IMR-90 (cell line): Measurements from ENCODE around the gene KCNK7. TPM values are rescaled to one million over a fixed set of nuclear protein-coding genes. Genes with fewer than 3 reads are reported as not detected.
A peak's percentile ranks its signal among the peaks of the same experiment; 100 is the strongest.

Experiments
- ATAC-seq: fragments of 200-7000 bp; cut with Tn5 transposase; 2 replicates; pipeline ENCODE4 v1.9.1; 2020; ENCODE audit warnings: low read depth, mild to moderate bottlenecking, moderate library complexity
- BruUV-seq: library from RNA; stranded (reverse); fragments of 400-500 nt; replicated peaks from 2 replicates; lab custom pipeline; 2021; lab: Mats Ljungman, UMichigan
- CTCF ChIA-PET: fragments of 300-600 bp; formaldehyde crosslinking; extraction: SDS; loops from one replicate; lab custom pipeline; 2021; ENCODE audit warnings: antibody characterized with exemption; lab: Yijun Ruan, JAX
- POLR2A ChIA-PET: fragments of 300-600 bp; sonication (Branson Sonifier 250); formaldehyde crosslinking; loops from one replicate; lab custom pipeline; 2022; ENCODE audit warnings: antibody characterized with exemption; ENCODE audit not compliant: unreplicated experiment; lab: Charles Lee
- DNase-seq: peaks from one replicate; pipeline ENCODE4 v3.0.0; 2013
- H2AFZ ChIP-seq: replicated peaks from 2 replicates; pipeline ENCODE3; 2013; ENCODE audit warnings: low read length, mild to moderate bottlenecking; ENCODE audit not compliant: poor library complexity
- H2AK5ac ChIP-seq: 2 replicates; pipeline ENCODE4 v1.6.1; 2013; ENCODE audit warnings: low read depth, low read length, inconsistent platforms
- H2AK9ac ChIP-seq: replicated peaks from 2 replicates; pipeline ENCODE3; 2013; ENCODE audit warnings: mild to moderate bottlenecking, low read depth, low read length, moderate library complexity; ENCODE audit not compliant: poor library complexity
- H2BK120ac ChIP-seq: 2 replicates; pipeline ENCODE4 v1.6.1; 2013; ENCODE audit warnings: low read depth, low read length, inconsistent platforms
- H2BK15ac ChIP-seq: 3 replicates; pipeline ENCODE4 v1.6.1; 2013; ENCODE audit warnings: low read depth, low read length, inconsistent platforms
- H2BK20ac ChIP-seq: 2 replicates; pipeline ENCODE4 v1.6.1; 2013; ENCODE audit warnings: low read depth, mild to moderate bottlenecking, inconsistent platforms, low read length, moderate library complexity
- H2BK5ac ChIP-seq: 2 replicates; pipeline ENCODE4 v1.6.1; 2013; ENCODE audit warnings: mild to moderate bottlenecking, low read depth, low read length, inconsistent platforms; ENCODE audit not compliant: poor library complexity, severe bottlenecking
- H3K14ac ChIP-seq: replicated peaks from 2 replicates; pipeline ENCODE4 v1.6.1; 2013; ENCODE audit warnings: low read depth, low read length, inconsistent platforms
- H3K18ac ChIP-seq: 2 replicates; pipeline ENCODE4 v1.6.1; 2013; ENCODE audit warnings: low read depth, low read length, control low read depth
- H3K23ac ChIP-seq: 2 replicates; pipeline ENCODE4 v1.6.1; 2013; ENCODE audit warnings: low read depth, low read length, inconsistent platforms
- H3K27ac ChIP-seq: 2 replicates; pipeline ENCODE4 v1.5.1; 2013; ENCODE audit warnings: mild to moderate bottlenecking, control low read depth, low read length; ENCODE audit not compliant: insufficient read depth
- H3K27me3 ChIP-seq: 2 replicates; pipeline ENCODE4 v1.6.1; 2013; ENCODE audit warnings: low read length; ENCODE audit not compliant: control insufficient read depth, insufficient read depth
- H3K36me3 ChIP-seq: 2 replicates; pipeline ENCODE4 v1.6.1; 2013; ENCODE audit warnings: low read length, mixed read lengths; ENCODE audit not compliant: control insufficient read depth, insufficient read depth
- H3K4ac ChIP-seq: 2 replicates; pipeline ENCODE4 v1.6.1; 2013; ENCODE audit warnings: low read depth, low read length, inconsistent platforms
- H3K4me1 ChIP-seq: 2 replicates; pipeline ENCODE4 v1.6.1; 2013; ENCODE audit warnings: low read length, mixed read lengths; ENCODE audit not compliant: control insufficient read depth, insufficient read depth
- H3K4me2 ChIP-seq: 2 replicates; pipeline ENCODE4 v1.6.1; 2013; ENCODE audit warnings: low read depth, mild to moderate bottlenecking, control low read depth, low read length, moderate library complexity
- H3K4me3 ChIP-seq: 2 replicates; pipeline ENCODE4 v1.5.1; 2013; ENCODE audit warnings: low read depth, mild to moderate bottlenecking, control low read depth, low read length, moderate library complexity; ENCODE audit not compliant: insufficient read depth
- H3K56ac ChIP-seq: 2 replicates; pipeline ENCODE4 v1.6.1; 2013; ENCODE audit warnings: low read length, inconsistent platforms; ENCODE audit not compliant: insufficient read depth; ENCODE audit errors: extremely low read depth
- H3K79me1 ChIP-seq, 2 experiments: 2 replicates each; pipeline ENCODE4 v1.6.1; 2013; ENCODE audit warnings: low read length in 2 of 2, inconsistent platforms in 1 of 2, low read depth in 1 of 2
- H3K9ac ChIP-seq: 2 replicates; pipeline ENCODE4 v1.6.1; 2013; ENCODE audit warnings: low read depth, low read length, control low read depth
- H3K9me1 ChIP-seq: 2 replicates; pipeline ENCODE4 v1.6.1; 2013; ENCODE audit warnings: low read length, inconsistent platforms; ENCODE audit not compliant: insufficient read depth
- H3K9me3 ChIP-seq: 2 replicates; pipeline ENCODE4 v1.6.1; 2013; ENCODE audit warnings: low read length; ENCODE audit not compliant: control insufficient read depth, insufficient read depth
- H4K20me1 ChIP-seq: 2 replicates; pipeline ENCODE4 v1.6.1; 2013; ENCODE audit warnings: low read length, inconsistent platforms; ENCODE audit not compliant: insufficient read depth
- H4K5ac ChIP-seq: 2 replicates; pipeline ENCODE4 v1.6.1; 2013; ENCODE audit warnings: mild to moderate bottlenecking, low read depth, low read length, control low read depth
- H4K8ac ChIP-seq, 2 experiments: 2 replicates each; pipeline ENCODE4 v1.6.1; 2013; ENCODE audit warnings: low read depth in 2 of 2, low read length in 2 of 2, control low read depth in 1 of 2, inconsistent platforms in 1 of 2
- H4K91ac ChIP-seq: 2 replicates; pipeline ENCODE4 v1.6.1; 2013; ENCODE audit warnings: low read depth, low read length, inconsistent platforms; ENCODE audit not compliant: insufficient read depth
- BHLHE40 ChIP-seq: fragments of 150-350 bp; IDR thresholded peaks from 2 replicates; pipeline ENCODE4 v1.6.1; 2016; ENCODE audit warnings: mild to moderate bottlenecking, low read depth, low read length
- CEBPB ChIP-seq: IDR thresholded peaks from 2 replicates; pipeline ENCODE4 v1.6.1; 2012; ENCODE audit warnings: low read depth, low read length, improper control_type of control experiment
- CHD1 ChIP-seq: IDR thresholded peaks from 2 replicates; pipeline ENCODE4 v1.6.1; 2012; ENCODE audit warnings: low read depth, low read length, improper control_type of control experiment
- MAZ ChIP-seq: IDR thresholded peaks from 2 replicates; pipeline ENCODE4 v1.6.1; 2012; ENCODE audit warnings: low read depth, mild to moderate bottlenecking, low read length, improper control_type of control experiment, moderate library complexity, borderline replicate concordance
- MXI1 ChIP-seq: IDR thresholded peaks from 2 replicates; pipeline ENCODE4 v1.6.1; 2012; ENCODE audit warnings: low read depth, mild to moderate bottlenecking, low read length, moderate library complexity, borderline replicate concordance
- NFE2L2 ChIP-seq: fragments of 150-350 bp; IDR thresholded peaks from 2 replicates; pipeline ENCODE4 v1.6.1; 2016; ENCODE audit warnings: low read depth, mild to moderate bottlenecking, low read length
- POLR2A ChIP-seq: IDR thresholded peaks from 2 replicates; pipeline ENCODE4 v1.6.1; 2012; ENCODE audit warnings: mild to moderate bottlenecking, low read depth, low read length
- RAD21 ChIP-seq: IDR thresholded peaks from 2 replicates; pipeline ENCODE4 v1.6.1; 2012; ENCODE audit warnings: low read length, improper control_type of control experiment
- RCOR1 ChIP-seq: IDR thresholded peaks from 2 replicates; pipeline ENCODE4 v1.6.1; 2012; ENCODE audit warnings: mild to moderate bottlenecking, low read length, improper control_type of control experiment; ENCODE audit not compliant: insufficient replicate concordance
- RFX5 ChIP-seq: IDR thresholded peaks from 2 replicates; pipeline ENCODE4 v1.8.0; 2012; ENCODE audit warnings: low read depth, mild to moderate bottlenecking, low read length, moderate library complexity
- SMC3 ChIP-seq: fragments of 150-350 bp; IDR thresholded peaks from 2 replicates; pipeline ENCODE4 v1.6.1; 2016; ENCODE audit warnings: low read depth, mild to moderate bottlenecking, antibody characterized with exemption, low read length, moderate library complexity
- WGBS, 2 experiments: methylation state at CpG; one replicate each; pipeline versions ENCODE4 v1.1.5 to v1.1.7; 2013; ENCODE audit warnings: missing lambda C conversion rate in 2 of 2; ENCODE audit not compliant: insufficient read length in 1 of 2; ENCODE audit errors: extremely low coverage in 2 of 2; 5-methylcytosine and 5-hydroxymethylcytosine counted together
- dilution Hi-C: fragments of 300-500 bp; cut with HindIII; formaldehyde crosslinking; loops from one replicate; pipeline ENCODE4 v1.14.3; 2018; ENCODE audit warnings: low sequenced_read_pairs; ENCODE audit not compliant: unreplicated experiment
- in situ Hi-C: fragments of 300-500 bp; cut with MboI; formaldehyde crosslinking; loops from 3 replicates; pipeline ENCODE4 v1.14.3; 2019; ENCODE audit warnings: low sequenced_read_pairs, inconsistent platforms, mixed read lengths
- intact Hi-C: fragments of 100-400 bp; cut with micrococcal nuclease; formaldehyde crosslinking; loops from 2 replicates; pipeline ENCODE4 v1.10.0; 2022
- polyA plus RNA-seq, 3 experiments: library from polyadenylated mRNA; depleted of rRNA; stranded (reverse); fragments of >200 nt; gene quantifications; 2 replicates each; pipeline ENCODE4 v1.2.3, GENCODE V29; 2012; ENCODE audit warnings: low replicate concordance in 1 of 3
- total RNA-seq: library from RNA; depleted of rRNA; stranded (reverse); fragments of >200 nt; gene quantifications from 2 replicates; pipeline ENCODE4 v1.2.3, GENCODE V29; 2012
- TF ChIP-seq, protein P1 (sequence below): conservative IDR thresholded peaks from 2 replicates; pipeline ENCODE4 v1.5.1; 2012; ENCODE audit warnings: mild to moderate bottlenecking, low read depth, low read length, improper control_type of control experiment
- TF ChIP-seq, protein P2 (sequence below): fragments of 150-350 bp; IDR thresholded peaks from 2 replicates; pipeline ENCODE4 v1.6.1; 2016; ENCODE audit warnings: low read depth, mild to moderate bottlenecking, low read length, moderate library complexity, borderline replicate concordance
- TF ChIP-seq, protein P3 (sequence below): fragments of 150-350 bp; IDR thresholded peaks from 2 replicates; pipeline ENCODE4 v1.6.1; 2017; ENCODE audit warnings: mild to moderate bottlenecking, antibody characterized with exemption, low read length, low read depth

KCNK7 gene
- total and polyA plus RNA-seq, 2 of the 4 experiments (the other 2 are of a cell fraction): 0.09 TPM; not detected in 1

DNA sequence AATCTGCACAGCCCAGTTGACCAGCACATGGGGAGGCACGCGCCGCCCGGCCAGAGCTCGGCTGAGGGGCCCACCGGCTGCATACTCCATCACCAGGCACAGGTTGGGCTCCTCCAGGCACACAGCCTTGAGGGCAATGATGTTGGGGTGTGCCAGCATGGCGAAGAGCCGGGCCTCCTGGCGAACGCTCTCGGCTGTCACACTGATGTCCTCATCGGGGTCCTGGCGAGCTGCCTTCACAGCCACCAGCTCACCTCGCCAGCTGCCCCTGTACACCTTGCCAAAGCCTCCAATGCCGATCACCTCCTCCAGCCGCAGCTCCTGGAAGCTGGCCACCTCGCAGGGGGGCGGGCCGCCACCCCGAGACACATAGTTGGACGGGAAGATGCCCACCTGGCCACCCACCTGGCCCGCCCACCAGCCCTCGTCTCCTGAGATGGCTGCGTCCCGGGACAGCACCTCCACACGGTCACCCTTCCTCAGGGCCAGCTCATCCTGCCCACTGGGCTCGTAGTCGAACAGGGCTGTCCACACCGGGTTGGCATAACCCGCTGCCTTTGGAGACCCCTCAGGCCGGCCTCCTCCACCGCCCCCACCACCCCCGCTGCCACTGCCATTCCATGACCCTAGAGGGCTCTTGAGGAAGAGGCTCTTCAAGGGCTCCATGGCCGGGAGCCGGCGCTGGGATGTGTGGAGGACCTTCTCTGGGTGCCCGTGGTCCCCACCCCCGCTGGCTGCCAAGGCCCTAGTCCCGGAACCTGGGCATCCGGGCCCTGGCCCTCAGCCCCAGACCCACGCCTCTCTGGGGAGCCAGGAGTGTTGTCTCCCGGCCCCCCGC is 17.7 kb upstream of the KCNK7 start:
- Histone ChIP-seq H3K36me3 (peaks cover 15% of the 10 kb centered on the region), H3K18ac (no peak overlapping the region), H3K9me1 (0 out of 2 replicates have a peak, but pooled peaks cover 14% of the 10 kb centered on the region), H3K27me3 (no peaks in the 10 kb centered on the region), H3K4me3 (peak overlapping the region; percentile 90), H2BK15ac (no peak overlapping the region), H3K79me1 (peaks cover 9 to 74% of the 10 kb centered on the region in 2 experiments), H4K5ac (no peak overlapping the region), H3K14ac (no peak overlapping the region), H3K23ac (no peak overlapping the region), H2AK5ac (peak overlapping the region; percentile 57), H2BK20ac (no peak overlapping the region), H2AK9ac (peak overlapping the region; percentile 100), H2BK120ac (peak overlapping the region; percentile 36; the same call in 1 of the 2 replicates), H3K4me2 (peak overlapping the region; percentile 2), H3K9ac (peak overlapping the region; percentile 96), H4K8ac (peak overlapping the region; percentile 72 to 79; a peak in 2 of 4 replicates), H3K9me3 (no peaks in the 10 kb centered on the region), H3K27ac (peak overlapping the region; percentile 93), H3K4ac (peak overlapping the region; percentile 91), H4K91ac (peak overlapping the region; percentile 58), H2BK5ac (peak overlapping the region; percentile 26), H3K56ac (no peak overlapping the region), H4K20me1 (peaks cover 36% of the 10 kb centered on the region), H2AFZ (peak overlapping the region; percentile 96), H3K4me1 (peaks cover 19% of the 10 kb centered on the region)
- ATAC-seq (no peak), DNase-seq (no peak)
- WGBS, 2 experiments: 62% methylated on average over 9 of the region's 43 CpGs; no CpG with 5 or more reads in 1 of the 2 experiments
- dilution Hi-C loops: no loop called here
- in situ Hi-C loops: no loop called here
- ChIA-PET POLR2A (no interaction called here), CTCF (no interaction called here)
- no TSS peak for BruUV-seq
- intact Hi-C loops: no loop called here
- TF ChIP-seq MAZ (no peak), RAD21 (no peak), SMC3 (no peak), BHLHE40 (no peak), MXI1 (no peak), RCOR1 (no peak), CHD1 (no peak), NFE2L2 (no peak), RFX5 (no peak), CEBPB (no peak), POLR2A (no peak)
- TF ChIP-seq, protein P1, sequence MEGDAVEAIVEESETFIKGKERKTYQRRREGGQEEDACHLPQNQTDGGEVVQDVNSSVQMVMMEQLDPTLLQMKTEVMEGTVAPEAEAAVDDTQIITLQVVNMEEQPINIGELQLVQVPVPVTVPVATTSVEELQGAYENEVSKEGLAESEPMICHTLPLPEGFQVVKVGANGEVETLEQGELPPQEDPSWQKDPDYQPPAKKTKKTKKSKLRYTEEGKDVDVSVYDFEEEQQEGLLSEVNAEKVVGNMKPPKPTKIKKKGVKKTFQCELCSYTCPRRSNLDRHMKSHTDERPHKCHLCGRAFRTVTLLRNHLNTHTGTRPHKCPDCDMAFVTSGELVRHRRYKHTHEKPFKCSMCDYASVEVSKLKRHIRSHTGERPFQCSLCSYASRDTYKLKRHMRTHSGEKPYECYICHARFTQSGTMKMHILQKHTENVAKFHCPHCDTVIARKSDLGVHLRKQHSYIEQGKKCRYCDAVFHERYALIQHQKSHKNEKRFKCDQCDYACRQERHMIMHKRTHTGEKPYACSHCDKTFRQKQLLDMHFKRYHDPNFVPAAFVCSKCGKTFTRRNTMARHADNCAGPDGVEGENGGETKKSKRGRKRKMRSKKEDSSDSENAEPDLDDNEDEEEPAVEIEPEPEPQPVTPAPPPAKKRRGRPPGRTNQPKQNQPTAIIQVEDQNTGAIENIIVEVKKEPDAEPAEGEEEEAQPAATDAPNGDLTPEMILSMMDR: no peak
- TF ChIP-seq, protein P2, sequence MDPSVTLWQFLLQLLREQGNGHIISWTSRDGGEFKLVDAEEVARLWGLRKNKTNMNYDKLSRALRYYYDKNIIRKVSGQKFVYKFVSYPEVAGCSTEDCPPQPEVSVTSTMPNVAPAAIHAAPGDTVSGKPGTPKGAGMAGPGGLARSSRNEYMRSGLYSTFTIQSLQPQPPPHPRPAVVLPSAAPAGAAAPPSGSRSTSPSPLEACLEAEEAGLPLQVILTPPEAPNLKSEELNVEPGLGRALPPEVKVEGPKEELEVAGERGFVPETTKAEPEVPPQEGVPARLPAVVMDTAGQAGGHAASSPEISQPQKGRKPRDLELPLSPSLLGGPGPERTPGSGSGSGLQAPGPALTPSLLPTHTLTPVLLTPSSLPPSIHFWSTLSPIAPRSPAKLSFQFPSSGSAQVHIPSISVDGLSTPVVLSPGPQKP: no peak
- TF ChIP-seq, protein P3, sequence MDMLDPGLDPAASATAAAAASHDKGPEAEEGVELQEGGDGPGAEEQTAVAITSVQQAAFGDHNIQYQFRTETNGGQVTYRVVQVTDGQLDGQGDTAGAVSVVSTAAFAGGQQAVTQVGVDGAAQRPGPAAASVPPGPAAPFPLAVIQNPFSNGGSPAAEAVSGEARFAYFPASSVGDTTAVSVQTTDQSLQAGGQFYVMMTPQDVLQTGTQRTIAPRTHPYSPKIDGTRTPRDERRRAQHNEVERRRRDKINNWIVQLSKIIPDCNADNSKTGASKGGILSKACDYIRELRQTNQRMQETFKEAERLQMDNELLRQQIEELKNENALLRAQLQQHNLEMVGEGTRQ: no peak
